Common myeloid progenitor, CD34-positive (primary cell): ENCODE results near the gene ETFDH.
A peak's percentile ranks its signal among the peaks of the same experiment; 100 is the strongest.
"Not testable (repeated sequence)": the region's sequence is repeated elsewhere in the genome, so short reads cannot be mapped to it uniquely, and the experiment has no call there.

Source experiments
- CTCF ChIA-PET: fragments of 350-600 bp; sonication (Branson Sonifier 250); formaldehyde crosslinking; loops from one replicate; lab custom pipeline; 2021; ENCODE audit warnings: antibody characterized with exemption; lab: Charles Lee
- POLR2A ChIA-PET: fragments of 350-600 bp; sonication (Branson Sonifier 250); formaldehyde crosslinking; loops from one replicate; lab custom pipeline; 2021; ENCODE audit warnings: antibody characterized with exemption; lab: Charles Lee
- DNase-seq, 3 donors: peaks; one replicate each; pipeline versions ENCODE4 v3.0.0 to v3.0.0-alpha.2; 2013
- H3K27ac ChIP-seq, 2 experiments: 1 replicate in 1 of 2; 2 replicates in 1 of 2; pipeline ENCODE4 v1.7.0; 2013; ENCODE audit warnings: inconsistent platforms in 2 of 2, low read length in 2 of 2, mild to moderate bottlenecking in 2 of 2, low read depth in 1 of 2, moderate library complexity in 1 of 2; ENCODE audit not compliant: severe bottlenecking in 2 of 2, insufficient read depth in 1 of 2, poor library complexity in 1 of 2
- H3K27me3 ChIP-seq, 5 experiments: replicated peaks in 2 of 5; 1 replicate in 3 of 5; 2 replicates in 2 of 5; pipeline versions ENCODE4 v1.6.1 to v1.7.0; 2013; ENCODE audit warnings: low read length in 4 of 5, mild to moderate bottlenecking in 2 of 5, moderate library complexity in 2 of 5, inconsistent platforms in 1 of 5; ENCODE audit not compliant: insufficient read depth in 5 of 5, control insufficient read depth in 4 of 5
- H3K36me3 ChIP-seq, 4 experiments: 1 replicate in 2 of 4; 2 replicates in 2 of 4; pipeline versions ENCODE4 v1.6.1 to v1.7.0; 2013; ENCODE audit warnings: low read length in 3 of 4, control low read depth in 1 of 4, mild to moderate bottlenecking in 1 of 4; ENCODE audit not compliant: control insufficient read depth in 4 of 4, insufficient read depth in 4 of 4
- H3K4me1 ChIP-seq, 4 experiments: 1 replicate in 3 of 4; 2 replicates in 1 of 4; pipeline versions ENCODE4 v1.6.1 to v1.7.1; 2013; ENCODE audit warnings: low read length in 3 of 4, mild to moderate bottlenecking in 3 of 4, control low read depth in 1 of 4, inconsistent platforms in 1 of 4, moderate library complexity in 1 of 4; ENCODE audit not compliant: control insufficient read depth in 4 of 4, insufficient read depth in 4 of 4; ENCODE audit errors: control extremely low read depth in 1 of 4
- H3K4me3 ChIP-seq, 7 experiments: 1 replicate in 4 of 7; 2 replicates in 3 of 7; pipeline versions ENCODE4 v1.5.1 to v1.7.0; 2013; ENCODE audit warnings: mild to moderate bottlenecking in 7 of 7, low read length in 6 of 7, moderate library complexity in 6 of 7, inconsistent platforms in 2 of 7, low read depth in 2 of 7, control low read depth in 1 of 7; ENCODE audit not compliant: insufficient read depth in 4 of 7, control insufficient read depth in 1 of 7; ENCODE audit errors: extremely low read depth in 1 of 7
- H3K9me3 ChIP-seq, 5 experiments: 1 replicate in 4 of 5; 2 replicates in 1 of 5; pipeline versions ENCODE4 v1.6.1 to v1.7.1; 2013; ENCODE audit warnings: low read length in 4 of 5, mild to moderate bottlenecking in 2 of 5, inconsistent platforms in 1 of 5, low read depth in 1 of 5, moderate library complexity in 1 of 5; ENCODE audit not compliant: control insufficient read depth in 4 of 5, insufficient read depth in 2 of 5; ENCODE audit errors: control extremely low read depth in 1 of 5
- WGBS: methylation state at CpG from one replicate; pipeline ENCODE4 v1.1.5; 2013; ENCODE audit not compliant: insufficient coverage; 5-methylcytosine and 5-hydroxymethylcytosine counted together

The ETFDH gene

GRCh38 chr4:158663707-158664625, 8.1 kb upstream of the ETFDH start:
- H3K4me3 ChIP-seq = peak overlapping the region in 1 of 7 experiments; percentile 32
- H3K4me1 ChIP-seq = peaks cover 0 to 17% (median 13%) of the 10 kb centered on the region in 4 experiments
- H3K36me3 ChIP-seq, POLR2A ChIA-PET, H3K27me3 ChIP-seq, H3K9me3 ChIP-seq: not testable (repeated sequence)
- H3K27ac ChIP-seq = peak overlapping the region in 1 of 2 experiments; percentile 34
- DNase-seq = peak; percentile 19 to 53 (median 37)
- 80% methylated on average over 5 of the region's 8 CpGs for WGBS
- CTCF ChIA-PET = interaction anchor here (0.8 to 1.3 kb wide), 3 partner anchors 39 to 86 kb away, joined by 3 to 4 read pairs (median 3); no protein-coding TSS in a partner anchor

GRCh38 chr4:158664806-158665205, 7.3 kb upstream of the ETFDH start:
- 96% methylated on average over 13 of the region's 18 CpGs for WGBS
- Histone ChIP-seq H3K27ac (no peak overlapping the region), H3K4me3 (no peak overlapping the region), H3K36me3 (peaks cover 0 to 4% (median 0%) of the 10 kb centered on the region in 4 experiments), H3K9me3 (no peaks in the 10 kb centered on the region), H3K4me1 (peaks cover 0 to 17% (median 13%) of the 10 kb centered on the region in 4 experiments), H3K27me3 (no peaks in the 10 kb centered on the region)
- no peak for DNase-seq
- ChIA-PET POLR2A (no interaction called here), CTCF (interaction anchor here (0.8 to 1.3 kb wide), 3 partner anchors 40 to 86 kb away, joined by 3 to 4 read pairs (median 3); no protein-coding TSS in a partner anchor)

GRCh38 chr4:158666892-158667291, 5.2 kb upstream of the ETFDH start:
- no peak overlapping the region for H3K27ac ChIP-seq
- no peak overlapping the region for H3K4me3 ChIP-seq
- H3K27me3 ChIP-seq = no peaks in the 10 kb centered on the region
- WGBS = 100% methylated on average over 2 of the region's 2 CpGs
- H3K36me3 ChIP-seq = peaks cover 0 to 4% (median 0%) of the 10 kb centered on the region in 4 experiments
- ChIA-PET POLR2A (no interaction called here), CTCF (interaction anchor here (0.7 to 1.3 kb wide), 4 partner anchors 9 to 534 kb away, joined by 3 to 5 read pairs (median 3); no protein-coding TSS in a partner anchor)
- DNase-seq = no peak
- H3K9me3 ChIP-seq = no peaks in the 10 kb centered on the region
- H3K4me1 ChIP-seq = peaks cover 9 to 28% (median 22%) of the 10 kb centered on the region in 4 experiments

- H3K4me1 ChIP-seq = peaks cover 9 to 34% (median 25%) of the 10 kb centered on the region in 4 experiments
- ChIA-PET POLR2A (no interaction called here), CTCF (interaction anchor here (0.8 to 1.4 kb wide), 4 partner anchors 10 to 407 kb away, joined by 3 to 5 read pairs (median 4); no protein-coding TSS in a partner anchor)
- no CpG with 5 or more reads among the region's 3 CpGs for WGBS
- H3K27ac ChIP-seq = no peak overlapping the region
- DNase-seq = peak; percentile 67 to 76 (median 74)
- no peaks in the 10 kb centered on the region for H3K9me3 ChIP-seq
- H3K36me3 ChIP-seq = peaks cover 0 to 4% (median 0%) of the 10 kb centered on the region in 4 experiments
- H3K27me3 ChIP-seq = no peaks in the 10 kb centered on the region
- no peak overlapping the region for H3K4me3 ChIP-seq
Observed at GRCh38 chr4:158667651-158668198, 4.4 kb upstream of the ETFDH start.

GRCh38 chr4:158669310-158669709, 2.8 kb upstream of the ETFDH start:
- ChIA-PET CTCF (interaction anchor here (1.2 kb wide), 1 partner anchor 523 kb away, joined by 7 read pairs; no protein-coding TSS in a partner anchor), POLR2A (no interaction called here)
- Histone ChIP-seq H3K4me1 (peaks cover 9 to 28% (median 18%) of the 10 kb centered on the region in 4 experiments), H3K27me3 (no peaks in the 10 kb centered on the region), H3K27ac (no peak overlapping the region), H3K36me3 (peaks cover 0 to 4% (median 0%) of the 10 kb centered on the region in 4 experiments), H3K4me3 (no peak overlapping the region), H3K9me3 (no peaks in the 10 kb centered on the region)
- 94% methylated on average over 3 of the region's 7 CpGs for WGBS
- DNase-seq = no peak

GRCh38 chr4:158670975-158671664, 976 bp upstream of the ETFDH start:
- peak overlapping the region; percentile 70 to 95 for H3K27ac ChIP-seq
- ChIA-PET POLR2A (no interaction called here), CTCF (interaction anchor here (0.8 to 1.5 kb wide), 4 partner anchors 14 to 417 kb away, joined by 3 to 4 read pairs (median 3); no protein-coding TSS in a partner anchor)
- no peaks in the 10 kb centered on the region for H3K27me3 ChIP-seq
- peak; percentile 34 to 87 (median 86) for DNase-seq
- 0% methylated on average over 26 of the region's 35 CpGs for WGBS
- H3K9me3 ChIP-seq = no peaks in the 10 kb centered on the region
- peak overlapping the region; percentile 83 to 97 (median 92) for H3K4me3 ChIP-seq
- peaks cover 9 to 21% (median 16%) of the 10 kb centered on the region in 4 experiments for H3K4me1 ChIP-seq
- peaks cover 0 to 4% (median 0%) of the 10 kb centered on the region in 4 experiments for H3K36me3 ChIP-seq
